Ureter (tissue), 1 donor: ENCODE measurements around the gene SET. TPM values are rescaled to one million over a fixed set of nuclear protein-coding genes. Genes with fewer than 3 reads are reported as not detected.
A peak's percentile ranks its signal among the peaks of the same experiment; 100 is the strongest.

Source experiments
- DNase-seq: peaks from one replicate; pipeline ENCODE4 v3.0.0-alpha.2; 2020; ENCODE audit warnings: low spot score
- total RNA-seq: library from RNA; stranded (reverse); gene quantifications from one replicate; pipeline ENCODE4 v1.2.4, GENCODE V29; 2023
- donor health status: DM: yes; HTN: yes; CAD: no.

SET gene
- total RNA-seq, 1 donor from 2014 or later: 390 TPM

DNA sequence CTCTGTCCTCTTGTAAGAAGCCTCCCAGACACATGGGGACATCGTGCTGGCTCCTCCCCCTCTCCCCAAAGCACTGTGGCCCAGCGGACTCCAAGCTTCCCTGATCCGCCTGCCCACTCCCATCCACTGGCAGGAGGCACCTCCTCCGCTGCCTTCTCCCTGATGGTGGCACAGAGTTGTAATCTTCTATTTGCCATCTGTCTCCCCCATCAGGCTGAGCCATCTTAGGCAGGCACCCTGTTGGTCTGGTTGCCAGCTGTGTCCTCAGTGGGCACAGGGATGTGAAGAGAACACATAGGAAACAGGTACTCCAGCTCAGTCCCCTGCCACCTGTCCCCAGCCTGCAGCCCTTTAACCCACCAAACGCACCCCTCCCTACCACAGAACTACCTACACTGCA is 40.3 kb downstream of the SET start:
- no peak for DNase-seq

DNA sequence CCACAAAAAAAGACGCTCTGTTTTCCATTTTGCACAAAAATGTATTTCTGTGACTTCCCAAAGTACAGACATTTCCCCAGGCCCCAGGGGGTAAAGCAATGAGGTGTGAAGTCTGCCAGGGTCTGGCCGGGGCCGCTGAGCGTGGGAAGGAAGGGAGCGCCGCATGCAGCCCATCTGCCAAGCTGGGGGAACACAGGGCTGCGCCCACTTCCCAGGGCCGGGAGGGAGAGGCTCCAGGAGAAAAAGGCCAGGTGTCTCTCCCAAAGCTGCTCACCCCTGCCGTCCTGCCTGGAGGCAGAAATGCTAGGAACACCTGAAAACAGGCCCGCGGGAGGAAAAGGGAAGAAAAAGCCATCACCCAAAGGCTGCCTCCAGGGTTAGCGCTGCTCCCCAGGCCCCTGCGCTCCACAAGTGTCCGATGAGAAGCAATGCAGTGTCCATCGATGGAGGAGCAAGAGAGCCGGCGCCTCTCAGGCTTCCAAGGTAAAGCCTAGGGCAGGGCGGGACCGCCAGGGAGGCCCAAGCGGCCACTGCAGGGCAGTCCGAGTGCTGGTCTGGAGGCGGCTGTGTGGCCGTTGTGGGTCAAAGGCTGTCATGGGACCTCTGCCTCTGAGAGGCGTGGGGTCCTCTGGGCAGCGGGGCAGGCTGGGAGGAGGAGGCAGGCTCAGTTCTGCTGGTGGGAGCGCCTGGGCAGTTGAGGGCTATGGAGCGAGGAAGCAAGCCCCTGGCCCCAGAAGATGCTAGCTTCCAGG is 40.9 kb downstream of the SET start:
- no peak for DNase-seq

DNA sequence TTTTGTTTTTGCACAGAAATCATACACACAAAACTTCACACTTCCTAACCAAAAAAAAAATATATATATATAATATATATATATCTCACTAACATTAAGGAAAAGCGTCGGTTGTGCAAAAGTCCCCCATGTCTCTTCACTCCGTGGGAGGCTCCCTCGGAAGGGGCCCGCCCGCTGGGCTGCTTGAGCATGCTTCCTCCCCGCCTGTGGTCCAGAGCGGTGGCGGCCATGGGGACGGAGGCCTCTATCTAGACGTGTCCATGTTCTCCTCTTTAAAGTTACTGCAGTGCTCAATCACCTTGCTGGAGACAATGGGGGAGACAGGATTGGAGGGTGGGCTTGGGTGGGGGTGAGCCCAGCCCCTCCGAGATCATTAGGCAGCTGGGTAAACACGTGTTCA is 42.1 kb downstream of the SET start:
- no peak for DNase-seq

DNA sequence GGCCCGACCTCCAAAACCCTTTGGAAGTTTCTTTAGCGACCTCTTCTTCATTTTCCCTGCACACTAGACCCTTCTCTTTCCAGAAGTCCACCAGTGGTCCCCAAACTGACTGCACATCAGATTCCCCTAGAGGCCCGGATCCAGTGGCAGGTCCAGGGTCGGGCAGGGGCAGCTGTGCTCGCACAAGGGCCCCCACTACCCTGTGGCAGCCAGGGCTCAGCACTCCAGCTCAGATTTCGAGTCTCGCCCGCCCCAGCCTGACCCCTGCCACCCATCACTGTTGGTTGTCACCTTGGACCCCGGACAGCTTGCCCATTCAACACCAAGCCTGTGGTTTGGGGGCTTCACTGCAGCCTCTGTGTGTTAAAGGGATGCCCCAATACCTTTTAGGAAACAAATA is 42.7 kb downstream of the SET start:
- no peak for DNase-seq

DNA sequence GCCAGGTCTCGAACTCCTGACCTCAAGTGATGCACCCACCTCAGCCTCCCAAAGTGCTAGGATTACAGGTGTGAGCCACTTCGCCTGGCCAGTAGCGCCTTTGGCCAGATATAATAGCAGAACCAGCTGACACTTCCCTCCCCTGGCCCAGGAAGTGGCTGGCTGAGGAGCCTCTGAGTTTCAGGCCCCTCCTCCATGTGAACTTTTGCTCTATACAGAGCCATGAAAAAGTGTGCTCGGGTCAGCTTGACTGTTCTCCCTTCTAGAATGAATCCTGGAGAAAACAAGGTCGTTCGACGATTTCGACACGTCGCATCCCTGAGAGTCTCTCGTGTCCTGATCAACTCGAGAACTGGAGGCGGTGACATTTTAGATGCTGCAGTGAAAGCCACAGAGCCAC is 43.6 kb downstream of the SET start:
- no peak for DNase-seq

DNA sequence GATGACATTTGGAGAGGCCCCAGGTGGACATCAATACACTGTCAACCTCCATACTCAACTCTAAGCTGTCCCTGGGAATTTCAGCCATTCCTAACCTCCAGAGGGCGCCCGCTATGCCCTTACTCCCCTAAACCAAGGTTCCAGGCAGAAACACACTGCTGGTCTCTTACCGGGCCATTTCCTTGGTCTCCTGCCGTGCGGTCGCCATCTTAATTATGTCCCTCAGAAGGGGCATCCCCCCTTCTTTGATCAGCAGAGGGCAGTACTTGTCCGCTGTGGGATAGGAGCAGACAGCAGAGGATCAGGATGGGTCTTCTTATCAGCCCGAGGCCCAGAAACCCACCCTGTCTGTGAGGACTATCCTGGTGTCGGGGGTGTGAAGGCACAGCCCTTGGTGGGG is 44.2 kb downstream of the SET start:
- peak; percentile 66 for DNase-seq

DNA sequence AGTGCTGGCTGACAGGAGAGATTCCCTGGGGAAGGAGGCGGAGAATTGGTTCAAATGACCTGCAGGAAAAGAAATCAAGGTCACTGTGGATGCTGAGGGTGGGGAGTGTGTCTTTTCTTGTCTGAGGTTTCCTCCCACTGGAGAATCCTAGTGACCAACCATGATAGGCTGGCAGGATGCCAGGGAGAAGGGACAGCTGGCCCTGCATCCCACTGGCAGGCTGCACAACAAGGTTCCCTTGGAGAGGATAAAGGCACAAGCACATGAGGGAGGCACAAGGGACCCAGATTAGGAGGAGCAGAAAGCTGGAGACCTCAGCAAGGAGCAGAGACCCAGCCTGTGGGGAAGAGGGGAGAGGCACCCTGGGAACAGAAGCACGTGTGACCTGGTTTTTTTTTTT is 46.4 kb downstream of the SET start:
- no peak for DNase-seq

DNA sequence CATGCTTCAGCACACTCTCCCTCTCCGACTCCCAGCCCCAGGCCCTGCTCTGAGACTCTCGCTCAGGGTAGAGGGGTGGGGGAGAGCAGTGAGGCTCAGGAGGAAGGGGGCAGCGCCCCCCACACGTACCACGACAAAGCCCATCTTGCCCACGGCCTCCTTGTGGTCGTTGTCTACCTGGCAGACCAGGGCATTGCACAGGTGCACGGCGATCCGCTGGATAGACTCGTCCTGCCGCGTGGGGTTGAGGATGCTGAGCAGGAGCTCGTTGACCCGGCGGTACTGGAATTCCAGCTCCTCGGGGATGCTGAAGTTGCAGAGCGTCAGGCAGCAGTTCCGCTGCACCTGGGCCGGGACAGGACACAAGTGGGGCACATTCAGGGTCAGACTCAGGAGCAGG is 53.4 kb downstream of the SET start:
- DNase-seq: no peak

DNA sequence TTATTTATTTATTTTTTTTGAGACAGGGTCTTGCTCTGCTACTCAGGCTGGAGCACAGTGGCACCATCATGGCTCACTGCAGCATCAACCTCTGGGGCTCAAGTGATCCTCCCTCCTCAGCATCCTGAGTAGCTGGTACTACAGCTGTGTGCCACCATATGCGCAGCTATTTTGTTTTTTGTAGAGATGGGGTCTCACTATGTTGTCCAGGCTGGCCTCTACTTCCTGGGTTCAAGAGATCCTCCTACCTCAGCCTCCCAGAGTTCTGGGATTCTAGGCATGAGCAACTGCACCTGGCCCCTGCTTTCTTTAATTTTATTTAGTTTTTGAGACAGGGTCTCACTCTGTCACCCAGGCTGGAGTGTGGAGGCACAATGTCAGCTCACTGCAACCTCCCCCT is 54.4 kb downstream of the SET start:
- no peak for DNase-seq

Other genes with a start within 250 kb of the SET start
- gene ODF2, start 233.2 kb upstream of the SET start, total RNA-seq: 24.0 TPM
- 19.8 TPM for gene GLE1, start 184.5 kb upstream of the SET start, total RNA-seq
- 398 TPM for gene SPTAN1, start 136.6 kb upstream of the SET start, total RNA-seq
- gene DYNC2I2, start 32.4 kb upstream of the SET start, total RNA-seq: 36.1 TPM
- gene PKN3, start 13.3 kb downstream of the SET start, total RNA-seq: 11.1 TPM
- 26.3 TPM for gene ZDHHC12, start 34.9 kb downstream of the SET start, total RNA-seq
- gene ZER1, start 82.7 kb downstream of the SET start, total RNA-seq: 46.6 TPM
- 33.6 TPM for gene TBC1D13, start 98.0 kb downstream of the SET start, total RNA-seq
- 21.7 TPM for gene ENDOG, start 129.3 kb downstream of the SET start, total RNA-seq
- 55.7 TPM for gene SPOUT1, start 140.6 kb downstream of the SET start, total RNA-seq
- gene KYAT1, start 192.7 kb downstream of the SET start, total RNA-seq: 13.0 TPM
- gene LRRC8A, start 192.9 kb downstream of the SET start, total RNA-seq: 37.1 TPM
- 26.6 TPM for gene PHYHD1, start 231.8 kb downstream of the SET start, total RNA-seq